ENCODE measurements around the gene HTN3.
"Not testable (repeated sequence)": the region's sequence is repeated elsewhere in the genome, so short reads cannot be mapped to it uniquely, and the experiment has no call there.

The HTN3 gene

DNA sequence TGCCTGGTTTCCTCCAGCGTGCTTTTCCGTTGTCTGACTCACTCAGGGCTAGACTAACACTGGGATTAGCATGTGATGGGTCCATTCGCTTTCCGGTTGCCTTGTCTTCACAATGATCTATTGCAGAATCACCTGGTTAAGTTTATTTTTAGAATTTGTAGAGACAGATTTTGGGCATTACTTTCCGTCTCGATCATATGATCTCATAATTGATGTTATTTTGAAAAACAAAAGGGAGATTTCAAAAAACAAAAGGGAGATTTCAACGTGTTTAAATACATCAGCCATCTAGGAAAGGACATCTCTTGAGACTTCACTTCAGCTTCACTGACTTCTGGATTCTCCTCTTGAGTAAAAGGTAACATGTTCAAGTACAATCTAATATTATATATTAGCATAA lies at the start of gene HTN3:
Gene HTN3 (plus strand): TSS at position 301 of the 400 bp plus-strand sequence. CDS start 2,282 bp downstream, outside the sequence.
- in situ Hi-C loops (cut with MboI; ENCODE audit: low sequenced_read_pairs): not testable (repeated sequence)

DNA sequence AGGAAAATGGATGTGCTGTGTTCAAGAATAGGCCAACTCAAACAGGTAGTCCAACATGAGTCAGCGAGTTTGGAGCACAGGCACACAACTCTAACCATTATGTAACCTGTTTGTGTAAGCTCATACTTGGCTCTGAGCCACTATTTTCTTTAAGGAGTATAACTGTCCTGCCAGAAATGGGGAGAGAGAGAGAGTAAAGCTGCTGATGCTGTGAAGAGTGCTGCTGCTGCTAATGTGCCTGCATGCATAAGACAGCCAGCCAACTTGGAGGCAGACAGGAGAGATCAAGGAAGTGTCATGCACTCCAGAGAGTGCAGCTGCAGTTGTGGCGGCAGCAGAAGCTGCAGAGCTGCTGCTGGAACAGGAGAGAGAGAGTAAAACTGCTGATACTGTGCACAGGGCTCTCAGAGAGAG lies 44.2 kb upstream of the HTN3 start:
- in situ Hi-C loops (cut with MboI; ENCODE audit: low sequenced_read_pairs): no loop called here

- in situ Hi-C loops (cut with MboI; ENCODE audit: low sequenced_read_pairs): no loop called here
Measured at GRCh38 chr4:69986663-69987062, 41.6 kb upstream of the HTN3 start.

GRCh38 chr4:69991016-69991415 lies 37.2 kb upstream of the HTN3 start:
- in situ Hi-C loops (cut with MboI; ENCODE audit: low sequenced_read_pairs): no loop called here

DNA sequence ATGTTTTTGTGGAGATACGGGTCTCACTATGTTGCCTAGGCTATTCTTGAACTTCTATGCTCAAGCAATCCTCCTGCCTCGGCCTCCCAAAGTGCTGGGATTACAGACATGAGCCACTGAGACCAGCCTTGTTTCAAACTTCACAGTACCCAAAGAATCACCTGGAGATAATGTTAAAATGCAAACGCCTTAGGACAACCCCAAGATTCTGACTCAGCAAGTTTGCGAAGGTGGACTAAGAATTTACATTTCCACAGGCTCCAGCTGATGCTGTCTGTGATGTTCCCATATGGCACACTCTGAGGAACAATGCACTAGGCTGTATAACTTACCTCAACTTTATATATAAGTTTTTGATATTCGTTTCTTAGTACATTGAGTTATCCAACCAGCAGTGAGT lies 33.5 kb upstream of the HTN3 start:
- in situ Hi-C loops (cut with MboI; ENCODE audit: low sequenced_read_pairs): no loop called here

- in situ Hi-C loops (cut with MboI; ENCODE audit: low sequenced_read_pairs): no loop called here
Measured at GRCh38 chr4:69995526-69996016, 32.7 kb upstream of the HTN3 start, which contains the start of gene STATH. Gene STATH, plus strand, starts transcription at chr4:69995966. Its CDS starts 2,472 bp downstream, at chr4:69998438.

GRCh38 chr4:69999420-69999819 lies 28.8 kb upstream of the HTN3 start:
- in situ Hi-C loops (cut with MboI; ENCODE audit: low sequenced_read_pairs): no loop called here

DNA sequence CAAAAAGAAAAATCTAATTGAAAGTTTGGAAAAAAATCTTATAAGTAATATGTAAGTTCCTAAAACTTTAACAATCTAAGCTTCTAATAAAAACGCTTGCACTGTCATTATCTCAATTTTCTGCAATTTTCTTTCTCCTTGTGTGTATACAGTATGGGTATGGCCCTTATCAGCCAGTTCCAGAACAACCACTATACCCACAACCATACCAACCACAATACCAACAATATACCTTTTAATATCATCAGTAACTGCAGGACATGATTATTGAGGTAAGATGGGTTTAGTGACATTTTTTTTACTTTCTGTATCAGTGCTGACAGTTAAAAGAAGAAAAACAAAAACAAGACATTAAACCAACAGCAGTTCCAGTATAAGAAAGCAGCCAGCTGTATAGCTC lies 27.5 kb upstream of the HTN3 start:
- in situ Hi-C loops (cut with MboI; ENCODE audit: low sequenced_read_pairs): no loop called here

GRCh38 chr4:70002507-70002906 lies 25.8 kb upstream of the HTN3 start:
- in situ Hi-C loops (cut with MboI; ENCODE audit: low sequenced_read_pairs): no loop called here

DNA sequence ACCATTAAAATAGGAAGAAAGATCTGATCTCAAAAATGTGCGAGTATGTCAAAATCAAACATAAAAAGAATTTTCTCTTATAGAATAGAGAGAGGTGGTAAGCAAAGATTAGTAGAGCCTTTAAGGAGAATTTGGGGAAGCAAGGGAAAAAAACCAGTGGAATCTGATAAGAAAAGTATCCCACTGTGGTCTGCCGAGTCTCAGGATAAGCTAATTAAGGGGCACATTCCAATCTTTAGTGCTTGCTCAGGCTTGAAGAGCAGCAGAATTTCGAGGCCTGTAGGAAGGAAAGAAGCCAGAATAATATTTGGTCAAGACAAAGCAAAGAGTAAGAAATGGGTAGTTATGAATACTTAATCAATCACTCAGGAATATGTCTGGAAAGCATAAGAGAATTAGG lies 19.5 kb upstream of the HTN3 start:
- in situ Hi-C loops (cut with MboI; ENCODE audit: low sequenced_read_pairs): no loop called here

- in situ Hi-C loops (cut with MboI; ENCODE audit: low sequenced_read_pairs): not testable (repeated sequence)
Measured at GRCh38 chr4:70019006-70019405, 9.3 kb upstream of the HTN3 start.

DNA sequence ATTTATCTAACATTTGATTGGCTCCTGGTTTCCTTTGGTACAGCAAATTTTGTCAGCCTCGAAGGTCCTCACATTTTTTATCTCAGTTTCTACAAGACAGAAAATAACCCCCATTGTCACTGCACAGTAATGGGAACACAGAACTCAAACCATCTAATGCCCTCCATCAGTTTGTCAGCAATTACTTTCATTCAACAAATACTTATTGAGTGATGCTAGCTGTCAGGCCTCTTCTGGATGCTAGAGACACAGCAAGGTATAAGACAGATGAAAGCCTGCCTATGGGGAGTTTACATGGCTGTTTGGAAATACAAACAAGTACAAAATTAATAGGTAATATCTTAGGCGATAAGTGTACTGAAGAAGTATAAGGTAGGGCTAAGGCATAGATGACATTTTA lies 5.0 kb upstream of the HTN3 start:
- in situ Hi-C loops (cut with MboI; ENCODE audit: low sequenced_read_pairs): no loop called here

GRCh38 chr4:70027011-70027410 lies 1.2 kb upstream of the HTN3 start:
- in situ Hi-C loops (cut with MboI; ENCODE audit: low sequenced_read_pairs): no loop called here

DNA sequence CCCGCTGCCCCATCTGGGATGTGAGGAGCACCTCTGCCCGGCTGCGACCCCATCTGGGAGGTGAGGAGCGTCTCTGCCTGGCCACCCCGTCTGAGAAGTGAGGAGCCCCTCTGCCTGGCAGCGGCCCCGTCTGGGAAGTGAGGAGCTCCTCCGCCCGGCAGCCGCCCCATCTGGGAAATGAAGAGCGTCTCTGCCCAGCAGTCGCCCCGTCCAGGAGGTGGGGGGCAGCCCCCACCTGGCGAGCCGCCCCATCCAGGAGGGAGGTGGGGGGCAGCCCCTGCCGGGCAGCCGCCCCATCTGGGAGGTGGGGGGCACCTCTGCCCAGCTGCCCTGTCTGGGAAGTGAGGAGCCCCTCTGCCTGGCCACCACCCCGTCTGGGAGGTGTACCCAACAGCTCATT lies 9.3 kb downstream of the HTN3 start:
- in situ Hi-C loops (cut with MboI; ENCODE audit: low sequenced_read_pairs): not testable (repeated sequence)

- in situ Hi-C loops (cut with MboI; ENCODE audit: low sequenced_read_pairs): not testable (repeated sequence)
Measured at GRCh38 chr4:70039928-70040327, 11.7 kb downstream of the HTN3 start.

DNA sequence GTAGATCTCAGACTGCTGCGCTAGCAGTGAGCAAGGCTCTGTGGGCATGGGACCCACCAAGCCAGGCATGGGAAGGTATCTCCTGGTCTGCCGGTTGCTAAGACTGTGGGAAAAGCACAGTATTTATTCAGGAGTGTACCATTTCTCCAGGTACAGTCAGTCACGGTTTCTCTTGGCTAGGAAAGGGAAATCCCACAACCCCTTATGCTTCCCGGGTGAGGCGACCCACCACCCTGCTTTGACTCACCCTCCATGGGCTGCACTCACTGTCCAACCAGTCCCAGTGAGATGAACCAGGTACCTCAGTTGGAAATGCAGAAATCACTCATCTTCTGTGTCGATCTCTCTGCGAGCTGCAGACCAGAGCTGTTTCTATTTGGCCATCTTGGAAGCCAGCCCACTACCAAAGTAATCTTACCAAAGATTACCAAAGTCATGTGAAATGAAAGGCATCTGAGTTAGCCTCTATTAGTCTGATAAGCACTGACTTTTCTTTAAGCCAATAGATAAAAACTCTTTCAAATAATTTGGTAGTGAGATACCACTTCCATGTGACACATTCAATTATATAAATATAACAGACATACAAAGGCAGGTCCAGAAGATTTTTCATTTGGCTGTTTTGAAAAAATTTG lies 13.5 kb downstream of the HTN3 start:
- in situ Hi-C loops (cut with MboI; ENCODE audit: low sequenced_read_pairs): no loop called here

DNA sequence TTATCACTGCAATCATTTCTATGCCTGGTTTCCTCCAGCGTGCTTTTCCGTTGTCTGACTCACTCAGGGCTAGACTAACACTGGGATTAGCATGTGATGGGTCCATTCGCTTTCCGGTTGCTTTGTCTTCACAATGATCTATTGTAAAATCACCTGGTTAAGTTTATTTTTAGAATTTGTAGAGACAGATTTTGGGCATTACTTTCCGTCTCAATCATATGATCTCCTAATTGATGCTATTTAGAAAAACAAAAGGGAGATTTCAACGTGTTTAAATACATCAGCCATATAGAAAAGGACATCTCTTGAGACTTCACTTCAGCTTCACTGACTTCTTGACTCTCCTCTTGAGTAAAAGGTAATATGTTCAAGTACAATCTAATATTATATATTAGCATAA lies 21.9 kb downstream of the HTN3 start, which contains the start of gene HTN1:
Gene HTN1 (plus strand): TSS at position 301 of the 400 bp plus-strand sequence. CDS start 2,639 bp downstream, outside the sequence.
- in situ Hi-C loops (cut with MboI; ENCODE audit: low sequenced_read_pairs): not testable (repeated sequence)

DNA sequence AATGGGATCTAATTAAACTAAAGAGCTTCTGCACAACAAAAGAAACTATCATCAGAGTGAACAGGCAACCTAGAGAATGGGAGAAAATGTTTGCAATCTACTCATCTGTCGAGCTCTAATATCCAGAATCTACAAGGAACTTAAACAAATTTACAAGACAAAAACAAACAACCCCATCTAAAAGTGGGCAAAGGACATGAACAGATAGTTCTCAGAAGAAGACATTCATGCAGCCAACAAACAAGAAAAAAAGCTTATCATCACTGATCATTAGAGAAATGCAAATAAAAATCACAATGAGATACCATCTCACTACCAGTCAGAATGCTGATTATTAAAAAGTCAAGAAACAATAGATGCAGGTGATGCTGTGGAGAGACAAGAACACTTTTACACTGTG lies 28.3 kb downstream of the HTN3 start:
- in situ Hi-C loops (cut with MboI; ENCODE audit: low sequenced_read_pairs): not testable (repeated sequence)

- in situ Hi-C loops (cut with MboI; ENCODE audit: low sequenced_read_pairs): no loop called here
Measured at GRCh38 chr4:70057651-70058050, 29.4 kb downstream of the HTN3 start.

GRCh38 chr4:70059149-70059548 lies 30.9 kb downstream of the HTN3 start:
- in situ Hi-C loops (cut with MboI; ENCODE audit: low sequenced_read_pairs): no loop called here

GRCh38 chr4:70062000-70062399 lies 33.7 kb downstream of the HTN3 start:
- in situ Hi-C loops (cut with MboI; ENCODE audit: low sequenced_read_pairs): no loop called here

- in situ Hi-C loops (cut with MboI; ENCODE audit: low sequenced_read_pairs): no loop called here
Measured at GRCh38 chr4:70080205-70080604, 51.9 kb downstream of the HTN3 start.
